Loucy (cell line): ENCODE measurements around the gene ALDH6A1.

Source experiments
- EZH2phosphoT487 ChIP-seq: fragments of 200-600 bp; IDR thresholded peaks from 2 replicates; pipeline ENCODE4 v1.6.1; 2018; ENCODE audit warnings: antibody characterized with exemption, mild to moderate bottlenecking, moderate library complexity, borderline replicate concordance
- TF ChIP-seq, protein P1 (sequence below): fragments of 200-600 bp; sonication (generic); conservative IDR thresholded peaks from 2 replicates; pipeline ENCODE4 v1.5.1; 2014; ENCODE audit warnings: mild to moderate bottlenecking, antibody characterized with exemption, low read length

DNA sequence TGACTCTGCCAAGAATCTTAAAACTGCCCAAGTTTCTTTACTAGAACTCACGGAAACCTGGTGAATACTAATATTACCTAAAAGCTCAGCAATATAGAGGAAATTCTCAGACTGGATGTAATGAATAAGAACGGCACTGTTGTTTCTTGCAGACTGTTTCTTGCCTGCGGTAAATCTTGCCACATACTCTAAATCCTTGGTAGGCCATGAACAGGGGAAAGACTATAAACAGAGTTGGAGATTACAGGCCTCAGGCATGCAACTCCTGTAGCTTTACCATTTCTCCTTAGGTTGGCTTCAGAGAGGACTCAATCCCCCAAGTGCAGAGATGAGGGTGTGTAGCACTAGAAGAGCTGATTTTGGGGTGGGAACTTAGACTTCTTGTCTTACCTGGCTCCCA is 1.1 kb downstream of the ALDH6A1 start:
- TF ChIP-seq, protein P1, sequence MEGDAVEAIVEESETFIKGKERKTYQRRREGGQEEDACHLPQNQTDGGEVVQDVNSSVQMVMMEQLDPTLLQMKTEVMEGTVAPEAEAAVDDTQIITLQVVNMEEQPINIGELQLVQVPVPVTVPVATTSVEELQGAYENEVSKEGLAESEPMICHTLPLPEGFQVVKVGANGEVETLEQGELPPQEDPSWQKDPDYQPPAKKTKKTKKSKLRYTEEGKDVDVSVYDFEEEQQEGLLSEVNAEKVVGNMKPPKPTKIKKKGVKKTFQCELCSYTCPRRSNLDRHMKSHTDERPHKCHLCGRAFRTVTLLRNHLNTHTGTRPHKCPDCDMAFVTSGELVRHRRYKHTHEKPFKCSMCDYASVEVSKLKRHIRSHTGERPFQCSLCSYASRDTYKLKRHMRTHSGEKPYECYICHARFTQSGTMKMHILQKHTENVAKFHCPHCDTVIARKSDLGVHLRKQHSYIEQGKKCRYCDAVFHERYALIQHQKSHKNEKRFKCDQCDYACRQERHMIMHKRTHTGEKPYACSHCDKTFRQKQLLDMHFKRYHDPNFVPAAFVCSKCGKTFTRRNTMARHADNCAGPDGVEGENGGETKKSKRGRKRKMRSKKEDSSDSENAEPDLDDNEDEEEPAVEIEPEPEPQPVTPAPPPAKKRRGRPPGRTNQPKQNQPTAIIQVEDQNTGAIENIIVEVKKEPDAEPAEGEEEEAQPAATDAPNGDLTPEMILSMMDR: no peak
- TF ChIP-seq EZH2phosphoT487: no peak
